SHP77 (cell line): ENCODE data around the gene HNRNPA2B1.

Experiments used
- DNase-seq, 2 experiments: peaks; one replicate each; lab custom pipeline; 2025; lab: John Stamatoyannopoulos, UW

The HNRNPA2B1 gene

GRCh38 chr7:26145238-26145637 is 55.3 kb downstream of the HNRNPA2B1 start:
- no peak for DNase-seq

GRCh38 chr7:26144184-26145080 is 56.1 kb downstream of the HNRNPA2B1 start:
- no peak for DNase-seq

- no peak for DNase-seq
These were observed 57.1 kb downstream of the HNRNPA2B1 start for GRCh38 chr7:26143298-26144048.

GRCh38 chr7:26141077-26141476 is 59.5 kb downstream of the HNRNPA2B1 start:
- DNase-seq, result no peak

- DNase-seq, result no peak
These were observed 60.2 kb downstream of the HNRNPA2B1 start for GRCh38 chr7:26140380-26140779.
